Keratinocyte (primary cell): Measurements from ENCODE around the gene DCAF6. TPM values are rescaled to one million over a fixed set of nuclear protein-coding genes. Genes with fewer than 3 reads are reported as not detected.

Experiments used
- DNase-seq: peaks from one replicate; pipeline ENCODE4 v3.0.0-alpha.2; 2011; ENCODE audit warnings: low read depth, missing footprints, low spot score
- FAIRE-seq: peaks from 2 replicates; lab custom pipeline; 2011; peaks lifted over from hg19 to GRCh38; lab: Jason Lieb, UNC
- H2AFZ ChIP-seq: 2 replicates; pipeline ENCODE4 v1.6.0; 2012; ENCODE audit warnings: low read length, control low read depth, inconsistent platforms; ENCODE audit not compliant: control insufficient read depth
- H3K27ac ChIP-seq: 2 replicates; pipeline ENCODE4 v1.5.1; 2011; ENCODE audit warnings: low read length; ENCODE audit not compliant: control insufficient read depth, insufficient read depth
- H3K27me3 ChIP-seq: 3 replicates; pipeline ENCODE4 v1.6.0; 2011; ENCODE audit warnings: low read length; ENCODE audit not compliant: control insufficient read depth, insufficient read depth; ENCODE audit errors: extremely low read depth
- H3K36me3 ChIP-seq, 2 experiments: 2 replicates in 1 of 2; 3 replicates in 1 of 2; pipeline ENCODE4 v1.5.1; 2011; ENCODE audit warnings: low read length in 2 of 2, mild to moderate bottlenecking in 1 of 2; ENCODE audit not compliant: control insufficient read depth in 2 of 2, insufficient read depth in 2 of 2; ENCODE audit errors: extremely low read depth in 1 of 2
- H3K4me1 ChIP-seq: 3 replicates; pipeline ENCODE4 v1.5.1; 2011; ENCODE audit warnings: low read length; ENCODE audit not compliant: control insufficient read depth, insufficient read depth; ENCODE audit errors: extremely low read depth
- H3K4me2 ChIP-seq: 3 replicates; pipeline ENCODE4 v1.6.0; 2011; ENCODE audit warnings: low read depth, low read length; ENCODE audit not compliant: control insufficient read depth, insufficient read depth; ENCODE audit errors: extremely low read depth
- H3K4me3 ChIP-seq, 3 experiments: fragments of 200-600 bp in 1 of 3; sonication (generic) in 1 of 3; 2 replicates in 2 of 3; 3 replicates in 1 of 3; pipeline ENCODE4 v1.5.1; 2011 to 2016; ENCODE audit warnings: low read length in 3 of 3, mild to moderate bottlenecking in 3 of 3, control low read depth in 2 of 3, inconsistent platforms in 1 of 3, low read depth in 1 of 3, mixed read lengths in 1 of 3, mixed run types in 1 of 3, moderate library complexity in 1 of 3; ENCODE audit not compliant: control insufficient read depth in 2 of 3, insufficient read depth in 2 of 3; ENCODE audit errors: extremely low read depth in 1 of 3
- H3K79me2 ChIP-seq: 2 replicates; pipeline ENCODE4 v1.6.0; 2012; ENCODE audit warnings: low read length; ENCODE audit not compliant: control insufficient read depth, insufficient read depth
- H3K9ac ChIP-seq: 3 replicates; pipeline ENCODE4 v1.6.0; 2011; ENCODE audit warnings: low read length; ENCODE audit not compliant: control insufficient read depth, insufficient read depth; ENCODE audit errors: extremely low read depth
- H3K9me1 ChIP-seq: 3 replicates; pipeline ENCODE4 v1.6.0; 2011; ENCODE audit warnings: low read length; ENCODE audit not compliant: control insufficient read depth, insufficient read depth; ENCODE audit errors: extremely low read depth
- H3K9me3 ChIP-seq: 2 replicates; pipeline ENCODE4 v1.5.1; 2012; ENCODE audit warnings: low read depth, low read length; ENCODE audit not compliant: control insufficient read depth
- H4K20me1 ChIP-seq: 3 replicates; pipeline ENCODE4 v1.6.0; 2011; ENCODE audit warnings: low read length; ENCODE audit not compliant: control insufficient read depth, insufficient read depth; ENCODE audit errors: extremely low read depth
- CTCF ChIP-seq, 3 experiments: IDR thresholded peaks in 1 of 3; conservative IDR thresholded peaks in 1 of 3; optimal IDR thresholded peaks in 1 of 3; 2 replicates in 2 of 3; 3 replicates in 1 of 3; pipeline versions ENCODE3 to v1.5.1; 2011; ENCODE audit warnings: low read length in 3 of 3, mild to moderate bottlenecking in 3 of 3, moderate library complexity in 2 of 3, control low read depth in 1 of 3, inconsistent platforms in 1 of 3; ENCODE audit not compliant: insufficient read depth in 2 of 3; ENCODE audit errors: extremely low read depth in 1 of 3
- EZH2 ChIP-seq: IDR thresholded peaks from one replicate; pipeline ENCODE4 v1.6.1; 2012; ENCODE audit warnings: inconsistent platforms, mild to moderate bottlenecking, low read length, moderate library complexity
- dilution Hi-C: fragments of 300-500 bp; cut with MboI; formaldehyde crosslinking; loops from one replicate; pipeline ENCODE4 v1.7.0; 2020; ENCODE audit warnings: low sequenced_read_pairs; ENCODE audit not compliant: extremely low pct_ligation_motif_present
- polyA plus RNA-seq, 5 experiments: library from polyadenylated mRNA; depleted of rRNA in 3 of 5; stranded (reverse) in 3 of 5; stranded (forward) in 1 of 5; unstranded in 1 of 5; fragments of >200 nt; gene quantifications; 1 replicate in 1 of 5; 2 replicates in 3 of 5; 3 replicates in 1 of 5; pipeline versions ENCODE4 v1.2.1 to v1.2.3, GENCODE V29; 2011 to 2012; ENCODE audit warnings: missing spikeins in 2 of 5, low read depth in 1 of 5, low replicate concordance in 1 of 5

DCAF6 gene
- polyA plus RNA-seq, 1 donor (not counting 4 experiments of a cell fraction or from before 2014, with no cell fraction given): 109 TPM

- peaks cover 12% of the 10 kb centered on the region for H3K4me1 ChIP-seq
- H3K27ac ChIP-seq: no peak overlapping the region
- no peaks in the 10 kb centered on the region for H3K9me3 ChIP-seq
- no peaks in the 10 kb centered on the region for H4K20me1 ChIP-seq
- H3K79me2 ChIP-seq: no peaks in the 10 kb centered on the region
- no peak overlapping the region for H3K4me3 ChIP-seq
- no peak overlapping the region for H2AFZ ChIP-seq
- no peaks in the 10 kb centered on the region for H3K36me3 ChIP-seq
- no peaks in the 10 kb centered on the region for H3K9me1 ChIP-seq
- FAIRE-seq: no peak
- H3K9ac ChIP-seq: no peak overlapping the region
- dilution Hi-C loops: no loop called here
- H3K27me3 ChIP-seq: no peaks in the 10 kb centered on the region
- TF ChIP-seq EZH2 (no peak), CTCF (optimal IDR thresholded peaks at IDR 0.05 in 1 of 3, IDR thresholded peaks at IDR 0.05 in 1 of 3, conservative IDR thresholded peaks at IDR 0.05 in 1 of 3; ENCODE audit: extremely low read depth in 1 of 3, insufficient read depth in 2 of 3, low read length in 3 of 3) (no peak)
- no peak for DNase-seq
- H3K4me2 ChIP-seq: no peak overlapping the region
Measured at GRCh38 chr1:168116327-168116799, 179.9 kb downstream of the DCAF6 start.

GRCh38 chr1:168119750-168120149, 183.3 kb downstream of the DCAF6 start:
- FAIRE-seq (no peak), DNase-seq (no peak)
- TF ChIP-seq CTCF (optimal IDR thresholded peaks at IDR 0.05 in 1 of 3, IDR thresholded peaks at IDR 0.05 in 1 of 3, conservative IDR thresholded peaks at IDR 0.05 in 1 of 3; ENCODE audit: extremely low read depth in 1 of 3, insufficient read depth in 2 of 3, low read length in 3 of 3) (no peak), EZH2 (no peak)
- Histone ChIP-seq H3K4me1 (peaks cover 10% of the 10 kb centered on the region), H3K36me3 (peaks cover 0 to 1% of the 10 kb centered on the region in 2 experiments), H3K4me2 (no peak overlapping the region), H2AFZ (no peak overlapping the region), H3K4me3 (no peak overlapping the region), H3K27ac (no peak overlapping the region), H3K79me2 (no peaks in the 10 kb centered on the region), H3K9ac (no peak overlapping the region), H4K20me1 (no peaks in the 10 kb centered on the region), H3K9me3 (no peaks in the 10 kb centered on the region), H3K27me3 (no peaks in the 10 kb centered on the region), H3K9me1 (no peaks in the 10 kb centered on the region)
- dilution Hi-C loops: no loop called here
